HG03025 (cell line): ENCODE data around the gene RFESD.
"Not testable (repeated sequence)": the region's sequence is repeated elsewhere in the genome, so short reads cannot be mapped to it uniquely, and the experiment has no call there.

Experiments used
- ATAC-seq: cut with Tn5 transposase; IDR thresholded peaks from one replicate; pipeline ENCODE4 v1.9.1; 2021; ENCODE audit warnings: mild to moderate bottlenecking, moderate library complexity; ENCODE audit not compliant: unreplicated experiment, low FRiP score

Gene RFESD

GRCh38 chr5:95706196-95706595 is 59.6 kb downstream of the RFESD start:
- ATAC-seq = not testable (repeated sequence)

GRCh38 chr5:95707055-95707454 is 60.5 kb downstream of the RFESD start:
- no peak for ATAC-seq
